HG03442 (cell line): ENCODE measurements around the gene TCF12.
"Not testable (repeated sequence)": the region's sequence is repeated elsewhere in the genome, so short reads cannot be mapped to it uniquely, and the experiment has no call there.

ENCODE experiments used
- ATAC-seq: cut with Tn5 transposase; IDR thresholded peaks from one replicate; pipeline ENCODE4 v1.9.1; 2021; ENCODE audit warnings: mild to moderate bottlenecking, moderate library complexity; ENCODE audit not compliant: unreplicated experiment

The TCF12 gene

GRCh38 chr15:57086857-57087427 is 168.5 kb downstream of the TCF12 start:
- ATAC-seq, result no peak

- no peak for ATAC-seq
These were observed 171.5 kb downstream of the TCF12 start for GRCh38 chr15:57089815-57090495.

GRCh38 chr15:57090496-57090859 is 172.0 kb downstream of the TCF12 start:
- no peak for ATAC-seq

- no peak for ATAC-seq
These were observed 173.2 kb downstream of the TCF12 start for GRCh38 chr15:57091636-57092035.

- ATAC-seq, result no peak
These were observed 173.8 kb downstream of the TCF12 start for GRCh38 chr15:57092252-57092651.

GRCh38 chr15:57094321-57095257 is 176.1 kb downstream of the TCF12 start:
- no peak for ATAC-seq

- ATAC-seq, result no peak
These were observed 177.5 kb downstream of the TCF12 start for GRCh38 chr15:57095896-57096295.

GRCh38 chr15:57097246-57097645 is 178.8 kb downstream of the TCF12 start:
- ATAC-seq, result no peak

- ATAC-seq, result not testable (repeated sequence)
These were observed 179.6 kb downstream of the TCF12 start for GRCh38 chr15:57097919-57098543.

- no peak for ATAC-seq
These were observed 180.5 kb downstream of the TCF12 start for GRCh38 chr15:57098896-57099295.

GRCh38 chr15:57100136-57100539 is 181.7 kb downstream of the TCF12 start:
- no peak for ATAC-seq

GRCh38 chr15:57102858-57103257 is 184.4 kb downstream of the TCF12 start:
- ATAC-seq, result no peak

GRCh38 chr15:57108296-57108695 is 189.9 kb downstream of the TCF12 start:
- no peak for ATAC-seq

- no peak for ATAC-seq
These were observed 190.6 kb downstream of the TCF12 start for GRCh38 chr15:57109005-57109404.

- ATAC-seq, result no peak
These were observed 192.6 kb downstream of the TCF12 start for GRCh38 chr15:57111002-57111401.

GRCh38 chr15:57112178-57112577 is 193.7 kb downstream of the TCF12 start:
- no peak for ATAC-seq

- no peak for ATAC-seq
These were observed 195.6 kb downstream of the TCF12 start for GRCh38 chr15:57114070-57114469.

GRCh38 chr15:57118013-57118799 is 199.8 kb downstream of the TCF12 start:
- ATAC-seq, result no peak

- ATAC-seq, result no peak
These were observed 203.8 kb downstream of the TCF12 start for GRCh38 chr15:57122080-57122840.

- no peak for ATAC-seq
These were observed 205.6 kb downstream of the TCF12 start for GRCh38 chr15:57124036-57124435.
